Coronary artery (tissue), 2 donors: ENCODE results near the gene MGST1.

Experiments used
- DNase-seq: peaks from one replicate; pipeline ENCODE4 v3.0.0-alpha.2; 2017; ENCODE audit warnings: low spot score
- H3K27ac ChIP-seq, 2 donors: fragments of 200-600 bp; sonication (generic); one replicate each; pipeline ENCODE4 v1.5.1; 2016 to 2019
- H3K4me3 ChIP-seq: fragments of 200-600 bp; sonication (generic); 2 replicates; pipeline ENCODE4 v1.5.1; 2016; ENCODE audit warnings: mild to moderate bottlenecking, moderate library complexity
- TF ChIP-seq, protein P1 (sequence below): fragments of 200-600 bp; sonication (generic); IDR thresholded peaks from one replicate; pipeline ENCODE4 v1.5.1; 2019; ENCODE audit warnings: antibody characterized with exemption

MGST1 gene

DNA sequence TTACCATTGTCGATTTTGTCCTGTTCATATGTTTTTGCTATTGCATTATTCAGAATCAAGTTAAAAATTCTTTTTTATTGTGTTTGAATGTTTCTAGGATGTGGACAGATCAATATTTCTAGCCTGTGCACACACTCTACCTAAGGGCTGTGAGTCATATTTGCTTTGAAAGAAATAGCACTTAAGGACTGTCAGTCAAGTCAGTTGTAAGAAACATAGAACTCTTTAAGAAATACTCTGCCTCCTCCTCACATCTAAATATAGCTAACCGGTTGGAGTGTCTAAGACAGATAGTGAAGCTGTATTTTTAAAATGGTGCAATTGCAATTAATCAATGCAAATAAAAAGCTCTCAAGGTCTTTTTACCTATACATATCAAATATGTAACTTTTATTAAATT, 17.9 kb upstream of the MGST1 start:
- Histone ChIP-seq H3K4me3 (no peak overlapping the region), H3K27ac (no peak overlapping the region)
- TF ChIP-seq, protein P1, sequence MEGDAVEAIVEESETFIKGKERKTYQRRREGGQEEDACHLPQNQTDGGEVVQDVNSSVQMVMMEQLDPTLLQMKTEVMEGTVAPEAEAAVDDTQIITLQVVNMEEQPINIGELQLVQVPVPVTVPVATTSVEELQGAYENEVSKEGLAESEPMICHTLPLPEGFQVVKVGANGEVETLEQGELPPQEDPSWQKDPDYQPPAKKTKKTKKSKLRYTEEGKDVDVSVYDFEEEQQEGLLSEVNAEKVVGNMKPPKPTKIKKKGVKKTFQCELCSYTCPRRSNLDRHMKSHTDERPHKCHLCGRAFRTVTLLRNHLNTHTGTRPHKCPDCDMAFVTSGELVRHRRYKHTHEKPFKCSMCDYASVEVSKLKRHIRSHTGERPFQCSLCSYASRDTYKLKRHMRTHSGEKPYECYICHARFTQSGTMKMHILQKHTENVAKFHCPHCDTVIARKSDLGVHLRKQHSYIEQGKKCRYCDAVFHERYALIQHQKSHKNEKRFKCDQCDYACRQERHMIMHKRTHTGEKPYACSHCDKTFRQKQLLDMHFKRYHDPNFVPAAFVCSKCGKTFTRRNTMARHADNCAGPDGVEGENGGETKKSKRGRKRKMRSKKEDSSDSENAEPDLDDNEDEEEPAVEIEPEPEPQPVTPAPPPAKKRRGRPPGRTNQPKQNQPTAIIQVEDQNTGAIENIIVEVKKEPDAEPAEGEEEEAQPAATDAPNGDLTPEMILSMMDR, result no peak
- no peak for DNase-seq

DNA sequence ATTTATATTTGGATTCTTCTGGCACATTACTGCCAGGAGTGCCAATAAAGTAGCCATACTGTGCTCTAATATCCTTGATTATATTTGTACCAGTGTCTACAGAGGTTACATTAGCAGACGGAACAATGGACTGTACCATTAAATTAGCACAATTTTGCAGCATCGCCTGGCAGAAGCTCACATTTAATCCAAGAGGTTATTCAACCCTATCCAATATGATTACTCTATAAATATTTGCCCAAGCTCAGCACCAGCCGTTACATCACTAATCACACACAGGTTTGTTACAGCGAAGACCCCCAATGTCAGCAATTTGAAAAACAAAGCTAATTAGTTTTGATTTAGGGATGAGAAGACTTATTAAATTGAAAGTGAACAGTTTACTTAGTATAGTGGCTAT, 16.9 kb upstream of the MGST1 start:
- Histone ChIP-seq H3K4me3 (no peak overlapping the region), H3K27ac (no peak overlapping the region)
- no peak for DNase-seq
- TF ChIP-seq, protein P1, result no peak

DNA sequence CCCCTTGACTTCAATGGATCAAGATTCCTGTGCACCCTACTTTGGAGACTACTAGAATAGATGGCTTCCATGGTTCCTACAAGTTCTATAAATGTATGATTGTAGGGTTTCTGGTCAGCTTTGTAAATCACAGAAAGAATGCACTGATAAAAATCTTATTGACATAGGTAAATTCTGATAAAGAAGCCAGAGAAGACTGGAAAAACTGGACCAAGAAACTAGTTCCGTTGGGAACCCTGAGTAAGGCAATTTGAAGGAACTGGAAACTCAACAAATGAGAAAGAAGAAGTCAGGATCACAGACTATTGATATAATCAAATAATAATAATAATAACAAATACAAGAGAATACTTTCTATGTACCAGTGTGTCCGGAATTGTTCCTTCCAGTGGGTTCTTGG, 15.4 kb upstream of the MGST1 start:
- H3K27ac ChIP-seq, result no peak overlapping the region
- H3K4me3 ChIP-seq, result no peak overlapping the region
- DNase-seq, result no peak
- TF ChIP-seq, protein P1, result no peak

DNA sequence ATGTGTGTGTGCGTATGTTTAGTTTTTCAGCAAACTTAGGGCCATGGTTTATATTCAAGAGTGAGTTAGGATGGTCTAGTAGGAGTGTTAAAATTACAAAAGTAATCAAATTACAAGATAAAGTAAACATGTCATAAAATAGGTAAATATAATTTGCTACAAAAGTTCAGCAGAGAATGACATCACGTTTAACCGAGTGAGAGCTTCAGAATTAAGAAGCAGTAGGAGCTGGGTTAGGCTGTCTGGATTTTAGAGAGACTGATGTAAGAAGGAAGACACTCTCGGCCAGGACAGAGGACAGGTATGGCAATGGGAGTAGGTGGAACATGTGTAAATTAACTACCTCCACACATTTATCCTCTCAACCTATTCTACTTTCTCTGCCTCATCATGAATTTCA, 11.6 kb upstream of the MGST1 start:
- Histone ChIP-seq H3K4me3 (no peak overlapping the region), H3K27ac (no peak overlapping the region)
- TF ChIP-seq, protein P1, result no peak
- no peak for DNase-seq

DNA sequence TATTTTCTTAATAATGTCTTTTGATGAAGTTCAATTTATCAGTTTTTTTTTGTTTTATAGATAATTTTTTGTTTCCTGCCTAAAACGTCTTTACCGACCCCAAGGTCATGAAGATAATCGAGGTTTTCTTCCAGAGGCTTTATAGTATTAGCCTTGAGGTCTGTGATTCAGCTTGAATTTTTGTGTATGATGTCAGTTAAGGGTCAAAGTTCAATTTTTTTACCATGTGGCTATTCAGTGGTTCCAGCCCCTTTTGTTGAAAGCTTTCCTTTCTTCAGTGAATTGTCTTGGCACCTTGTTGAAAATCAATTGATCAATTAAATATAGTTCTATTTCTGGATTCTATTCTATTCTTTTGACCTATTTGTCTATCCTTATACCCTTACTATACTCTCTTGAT, 3.2 kb upstream of the MGST1 start:
- H3K27ac ChIP-seq, result no peak overlapping the region
- DNase-seq, result no peak
- TF ChIP-seq, protein P1, result no peak

DNA sequence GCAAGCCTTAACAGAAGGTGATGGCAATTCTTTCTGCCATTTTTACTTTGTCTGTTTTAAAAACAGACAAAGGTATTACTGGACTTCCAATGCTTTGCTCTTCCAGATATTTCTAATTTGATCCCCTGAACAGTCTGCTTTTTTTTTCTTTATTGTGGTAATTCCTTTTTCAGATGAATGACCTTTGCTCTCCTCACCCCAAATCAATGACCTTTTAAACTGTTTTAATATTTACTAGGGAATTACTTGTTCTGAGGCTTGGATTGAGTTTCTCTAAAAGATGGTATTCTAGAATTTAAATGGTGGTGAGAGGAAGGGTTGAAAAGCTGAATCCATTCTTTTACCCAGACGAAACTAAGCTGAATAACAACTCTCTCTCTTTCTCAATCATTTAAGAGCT, 2.3 kb upstream of the MGST1 start:
- Histone ChIP-seq H3K27ac (no peak overlapping the region), H3K4me3 (no peak overlapping the region)
- TF ChIP-seq, protein P1, result no peak
- no peak for DNase-seq

More for the DNA sequence above, 3.2 kb upstream of the MGST1 start:
- H3K4me3 ChIP-seq, result no peak overlapping the region

DNA sequence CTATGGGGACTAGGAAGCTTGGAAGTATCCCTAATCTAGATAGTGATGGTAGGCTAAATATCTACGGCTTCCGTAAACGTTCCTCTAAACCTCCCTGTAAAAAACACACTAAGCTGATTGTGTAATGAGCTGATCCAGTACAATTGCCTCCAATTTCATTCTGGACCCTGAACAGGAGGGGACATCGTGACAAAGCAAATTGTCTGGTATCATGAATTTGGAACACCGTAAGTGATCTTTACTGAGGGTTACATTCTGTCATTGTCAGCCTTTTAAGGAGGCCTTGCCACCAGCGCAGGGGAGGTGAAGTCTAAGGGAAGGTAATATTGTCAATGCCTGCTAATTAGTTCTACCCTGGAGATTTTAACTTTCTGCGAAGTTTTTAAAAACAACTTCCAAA, 487 bp upstream of the MGST1 start:
- DNase-seq, result no peak
- H3K4me3 ChIP-seq, result peak overlapping the region; percentile 70
- H3K27ac ChIP-seq, result peak overlapping the region; percentile 1 to 81
- TF ChIP-seq, protein P1, result no peak
